GM18861 (cell line): ENCODE data around the gene APOA1.
"Not testable (repeated sequence)": the region's sequence is repeated elsewhere in the genome, so short reads cannot be mapped to it uniquely, and the experiment has no call there.

Experiments used
- ATAC-seq: cut with Tn5 transposase; IDR thresholded peaks from one replicate; pipeline ENCODE4 v1.9.1; 2021; ENCODE audit not compliant: unreplicated experiment

Gene APOA1

GRCh38 chr11:116821050-116821918 is 16.1 kb downstream of the APOA1 start:
- ATAC-seq = no peak

- no peak for ATAC-seq
These were observed 18.4 kb downstream of the APOA1 start for GRCh38 chr11:116819049-116819448.

GRCh38 chr11:116814502-116814901 is 22.9 kb downstream of the APOA1 start:
- no peak for ATAC-seq

- no peak for ATAC-seq
These were observed 23.5 kb downstream of the APOA1 start for GRCh38 chr11:116813781-116814471.

GRCh38 chr11:116813170-116813569 is 24.3 kb downstream of the APOA1 start:
- ATAC-seq = no peak

GRCh38 chr11:116812109-116812508 is 25.3 kb downstream of the APOA1 start:
- no peak for ATAC-seq

- no peak for ATAC-seq
These were observed 26.2 kb downstream of the APOA1 start for GRCh38 chr11:116811194-116811593.

- ATAC-seq = no peak
These were observed 28.9 kb downstream of the APOA1 start for GRCh38 chr11:116808262-116809175.

- no peak for ATAC-seq
These were observed 29.7 kb downstream of the APOA1 start for GRCh38 chr11:116807601-116808261.

- no peak for ATAC-seq
These were observed 33.4 kb downstream of the APOA1 start for GRCh38 chr11:116804001-116804400.

- ATAC-seq = not testable (repeated sequence)
These were observed 35.8 kb downstream of the APOA1 start for GRCh38 chr11:116801662-116802061.

- no peak for ATAC-seq
These were observed 36.8 kb downstream of the APOA1 start for GRCh38 chr11:116800610-116801009.

- no peak for ATAC-seq
These were observed 39.1 kb downstream of the APOA1 start for GRCh38 chr11:116798368-116798767.

GRCh38 chr11:116797816-116798215 is 39.6 kb downstream of the APOA1 start:
- no peak for ATAC-seq

GRCh38 chr11:116796548-116796947 is 40.9 kb downstream of the APOA1 start:
- ATAC-seq = no peak

GRCh38 chr11:116794851-116795250 is 42.6 kb downstream of the APOA1 start:
- no peak for ATAC-seq

GRCh38 chr11:116793772-116794097 is 43.7 kb downstream of the APOA1 start:
- ATAC-seq = no peak

- ATAC-seq = no peak
These were observed 44.3 kb downstream of the APOA1 start for GRCh38 chr11:116792869-116793771.

- no peak for ATAC-seq
These were observed 45.1 kb downstream of the APOA1 start for GRCh38 chr11:116792144-116792868.
